SK-N-SH treated with all-trans-retinoic acid at 6 μM for 48 hours (cell line): ENCODE measurements around the gene KATNA1.
A peak's percentile ranks its signal among the peaks of the same experiment; 100 is the strongest.

Source experiments
- ATAC-seq: fragments of 200-7000 bp; cut with Tn5 transposase; 3 replicates; pipeline ENCODE4 v1.9.1; 2020; ENCODE audit warnings: mild to moderate bottlenecking, moderate library complexity
- RARB ChIP-seq: fragments of 250-450 bp; sonication (Bioruptor Pico); IDR thresholded peaks from 2 replicates; pipeline ENCODE4 v1.8.0; 2021; ENCODE audit warnings: mild to moderate bottlenecking, moderate library complexity
- ZNF565 ChIP-seq: fragments of 450-650 bp; formaldehyde crosslinking; conservative IDR thresholded peaks from 2 replicates; pipeline ENCODE4 v1.5.0; 2020; ENCODE audit warnings: low read depth, mild to moderate bottlenecking, moderate library complexity

KATNA1 gene

DNA sequence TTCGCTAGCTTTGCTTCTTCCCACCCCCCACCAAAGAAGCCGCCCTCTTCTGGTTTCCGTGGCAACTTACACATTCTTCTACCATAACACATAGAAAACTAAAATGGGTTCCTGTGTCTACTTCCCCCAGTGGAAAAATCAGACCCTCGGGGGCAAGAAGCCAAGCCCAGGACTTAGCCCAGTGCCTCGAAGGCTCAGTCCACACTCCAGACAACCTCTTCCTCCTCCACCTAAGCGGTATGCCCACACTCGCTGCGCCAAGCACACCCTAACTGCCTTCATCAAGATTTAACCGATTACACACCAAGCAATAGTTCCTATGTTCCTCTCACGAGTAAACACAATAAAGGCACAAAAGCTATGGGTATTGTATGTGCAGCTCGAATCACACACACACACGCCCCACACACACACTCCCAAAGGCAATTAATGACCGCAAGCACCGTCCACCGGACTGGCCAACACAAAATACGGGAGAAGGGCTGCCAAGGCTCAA is 103.2 kb downstream of the KATNA1 start:
- peak; percentile 76 for ATAC-seq

More for the DNA sequence above, 103.2 kb downstream of the KATNA1 start:
- no peak for TF ChIP-seq RARB (CRISPR knock-in tag)
- TF ChIP-seq ZNF565 (CRISPR knock-in tag): no peak
